ENCODE data around the gene CBLB.

Gene CBLB

DNA sequence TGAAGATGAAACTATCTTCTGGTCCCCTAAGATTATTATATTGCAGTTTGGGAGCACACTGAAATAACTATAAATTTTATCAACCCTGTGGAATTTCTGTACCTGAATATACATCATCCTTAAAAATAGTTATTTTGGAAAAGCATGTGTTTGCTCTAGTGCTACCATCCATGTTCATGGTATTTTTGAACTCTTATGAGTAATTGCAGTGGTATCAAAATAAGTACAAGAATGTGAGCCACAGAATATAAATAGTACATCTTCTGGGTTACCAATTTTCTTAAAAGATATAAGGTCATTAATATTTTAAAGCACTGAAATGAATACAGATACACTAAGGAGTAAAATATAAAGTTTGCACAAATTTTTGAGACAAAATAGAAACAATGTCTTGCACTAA, 206.5 kb downstream of the CBLB start:
- no peaks in the 10 kb centered on the region for H3K27me3 ChIP-seq
- no peak overlapping the region for H3K4me3 ChIP-seq
- no peak for DNase-seq
- intact Hi-C loops (cut with DNase I; ENCODE audit: low total_unique reads): no loop called here
- H3K4me1 ChIP-seq: peaks cover 0 to 23% (median 2%) of the 10 kb centered on the region in 4 donors
- TF ChIP-seq CTCF (IDR thresholded peaks at IDR 0.05): no peak
- H3K36me3 ChIP-seq: peaks cover 11 to 35% (median 25%) of the 10 kb centered on the region in 3 donors
- H3K27ac ChIP-seq: peak overlapping the region; percentile 16 to 17
- H3K9me3 ChIP-seq: no peaks in the 10 kb centered on the region

DNA sequence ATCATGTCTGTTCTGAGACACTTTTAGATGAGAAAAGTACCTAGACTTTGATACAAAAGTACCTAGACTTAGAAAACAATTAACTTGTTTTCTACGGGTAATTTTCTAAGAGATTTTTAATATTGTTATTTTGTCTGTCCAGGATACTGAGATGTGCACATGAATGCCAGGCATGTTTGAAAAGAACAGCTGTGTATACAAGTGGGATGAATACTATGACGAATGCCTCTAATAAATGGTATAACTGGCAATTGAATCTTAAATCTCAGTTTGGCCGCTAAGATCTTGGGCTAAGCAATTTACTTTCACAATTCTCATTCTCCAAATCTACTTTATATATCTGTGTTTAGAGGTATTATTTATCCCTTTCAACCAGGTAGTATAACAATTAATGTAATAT, 207.4 kb downstream of the CBLB start:
- TF ChIP-seq CTCF (IDR thresholded peaks at IDR 0.05): no peak
- no peak for DNase-seq
- Histone ChIP-seq H3K9me3 (no peaks in the 10 kb centered on the region), H3K4me1 (peaks cover 0 to 31% (median 2%) of the 10 kb centered on the region in 4 donors), H3K27me3 (no peaks in the 10 kb centered on the region), H3K27ac (peak overlapping the region in 1 of 2 donors; percentile 10), H3K4me3 (no peak overlapping the region), H3K36me3 (peaks cover 11 to 35% (median 25%) of the 10 kb centered on the region in 3 donors)
- intact Hi-C loops (cut with DNase I; ENCODE audit: low total_unique reads): no loop called here

- no peaks in the 10 kb centered on the region for H3K27me3 ChIP-seq
- no peak overlapping the region for H3K4me3 ChIP-seq
- H3K27ac ChIP-seq: no peak overlapping the region
Measured at GRCh38 chr3:105656651-105657504, 211.9 kb downstream of the CBLB start.

GRCh38 chr3:105653868-105654267, 214.9 kb downstream of the CBLB start:
- no peak overlapping the region for H3K27ac ChIP-seq
- DNase-seq: no peak
- peaks cover 0 to 20% (median 0%) of the 10 kb centered on the region in 4 donors for H3K4me1 ChIP-seq
- H3K4me3 ChIP-seq: no peak overlapping the region
- TF ChIP-seq CTCF (IDR thresholded peaks at IDR 0.05): no peak
- peaks cover 7 to 13% (median 9%) of the 10 kb centered on the region in 3 donors for H3K36me3 ChIP-seq
- H3K9me3 ChIP-seq: no peaks in the 10 kb centered on the region
- intact Hi-C loops (cut with DNase I; ENCODE audit: low total_unique reads): no loop called here
- H3K27me3 ChIP-seq: no peaks in the 10 kb centered on the region

More at GRCh38 chr3:105656651-105657504, 211.9 kb downstream of the CBLB start:
- Histone ChIP-seq H3K4me1 (peaks cover 0 to 26% (median under 1%) of the 10 kb centered on the region in 4 donors), H3K9me3 (no peaks in the 10 kb centered on the region), H3K36me3 (peaks cover 7 to 29% (median 25%) of the 10 kb centered on the region in 3 donors)
- no peak for TF ChIP-seq CTCF (IDR thresholded peaks at IDR 0.05)
- DNase-seq: no peak
- intact Hi-C loops (cut with DNase I; ENCODE audit: low total_unique reads): no loop called here

- Histone ChIP-seq H3K36me3 (peaks cover under 1 to 6% (median 2%) of the 10 kb centered on the region in 3 donors), H3K27me3 (no peaks in the 10 kb centered on the region), H3K4me3 (no peak overlapping the region), H3K27ac (no peak overlapping the region), H3K9me3 (no peaks in the 10 kb centered on the region), H3K4me1 (peaks cover 0 to 20% (median 0%) of the 10 kb centered on the region in 4 donors)
- no peak for TF ChIP-seq CTCF (IDR thresholded peaks at IDR 0.05)
- intact Hi-C loops (cut with DNase I; ENCODE audit: low total_unique reads): no loop called here
- DNase-seq: no peak
Measured at GRCh38 chr3:105653166-105653565, 215.6 kb downstream of the CBLB start.

All from tibial artery (tissue), 4 donors.